Osteoblast (primary cell): ENCODE data around the gene IGF1R. TPM values are rescaled to one million over a fixed set of nuclear protein-coding genes. Genes with fewer than 3 reads are reported as not detected.

Experiments
- DNase-seq: peaks from one replicate; pipeline ENCODE4 v3.0.0; 2011; ENCODE audit warnings: low spot score, mixed read lengths; ENCODE audit not compliant: insufficient read length; ENCODE audit errors: missing footprints
- H2AFZ ChIP-seq: 2 replicates; pipeline ENCODE4 v1.6.0; 2011; ENCODE audit warnings: mild to moderate bottlenecking, low read length
- H3K27ac ChIP-seq: 2 replicates; pipeline ENCODE4 v1.5.1; 2011; ENCODE audit warnings: mild to moderate bottlenecking, low read depth, low read length, moderate library complexity
- H3K27me3 ChIP-seq: 2 replicates; pipeline ENCODE4 v1.6.0; 2012; ENCODE audit warnings: mild to moderate bottlenecking, control low read depth, inconsistent platforms, low read length, moderate library complexity; ENCODE audit not compliant: insufficient read depth
- H3K36me3 ChIP-seq: 2 replicates; pipeline ENCODE4 v1.5.1; 2011; ENCODE audit warnings: mild to moderate bottlenecking, low read length, control low read depth, moderate library complexity; ENCODE audit not compliant: insufficient read depth
- H3K4me1 ChIP-seq: 2 replicates; pipeline ENCODE4 v1.5.1; 2011; ENCODE audit warnings: mild to moderate bottlenecking, low read length, control low read depth, moderate library complexity; ENCODE audit not compliant: insufficient read depth
- H3K4me2 ChIP-seq: 2 replicates; pipeline ENCODE4 v1.6.0; 2011; ENCODE audit warnings: mild to moderate bottlenecking, low read length; ENCODE audit not compliant: insufficient read depth
- H3K4me3 ChIP-seq: fragments of 200-600 bp; sonication (generic); 3 replicates; pipeline ENCODE4 v1.5.1; 2012; ENCODE audit warnings: mild to moderate bottlenecking, low read length, inconsistent platforms; ENCODE audit not compliant: insufficient read depth
- H3K79me2 ChIP-seq: 2 replicates; pipeline ENCODE4 v1.6.0; 2012; ENCODE audit warnings: mild to moderate bottlenecking, low read length, control low read depth, inconsistent platforms; ENCODE audit not compliant: insufficient read depth
- H3K9me3 ChIP-seq: 2 replicates; pipeline ENCODE4 v1.5.1; 2011; ENCODE audit warnings: low read depth, low read length, control low read depth
- H4K20me1 ChIP-seq: 2 replicates; pipeline ENCODE4 v1.6.0; 2012; ENCODE audit warnings: mild to moderate bottlenecking, low read length, control low read depth; ENCODE audit not compliant: insufficient read depth
- total RNA-seq: library from RNA; depleted of rRNA; stranded (reverse); fragments of >200 nt; gene quantifications from 2 replicates; pipeline ENCODE4 v1.2.3, GENCODE V29; 2012
- TF ChIP-seq, protein P1 (sequence below): IDR thresholded peaks from 2 replicates; pipeline ENCODE4 v1.5.1; 2011; ENCODE audit warnings: mild to moderate bottlenecking, low read depth, low read length, moderate library complexity; ENCODE audit errors: extremely low read depth

IGF1R gene
- total RNA-seq, 1 donor, result 18.8 TPM

DNA sequence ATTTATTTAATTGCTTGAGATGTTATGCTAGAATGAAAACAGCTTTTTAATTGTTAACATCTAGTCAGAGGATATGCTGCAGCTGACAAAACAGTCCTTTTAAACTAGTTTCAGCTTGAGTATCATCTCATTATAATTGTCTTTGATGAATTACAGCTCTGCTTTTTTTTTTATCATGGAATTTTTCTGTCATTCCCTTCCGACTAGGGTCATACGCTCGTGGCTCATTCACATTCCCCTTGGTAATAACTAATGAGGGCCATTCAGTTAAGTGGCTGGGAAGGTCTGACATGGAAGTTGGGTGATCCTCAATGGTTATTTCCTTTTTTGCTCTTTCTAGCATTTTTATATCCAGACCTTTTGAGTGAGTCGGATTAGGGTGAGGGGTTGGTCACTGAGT, 282.2 kb downstream of the IGF1R start:
- no peaks in the 10 kb centered on the region for H4K20me1 ChIP-seq
- H3K36me3 ChIP-seq, result peaks cover 26% of the 10 kb centered on the region
- H3K4me3 ChIP-seq, result no peak overlapping the region
- no peak for DNase-seq
- no peaks in the 10 kb centered on the region for H3K27me3 ChIP-seq
- no peak overlapping the region for H2AFZ ChIP-seq
- no peaks in the 10 kb centered on the region for H3K4me1 ChIP-seq
- no peaks in the 10 kb centered on the region for H3K79me2 ChIP-seq
- TF ChIP-seq, protein P1, sequence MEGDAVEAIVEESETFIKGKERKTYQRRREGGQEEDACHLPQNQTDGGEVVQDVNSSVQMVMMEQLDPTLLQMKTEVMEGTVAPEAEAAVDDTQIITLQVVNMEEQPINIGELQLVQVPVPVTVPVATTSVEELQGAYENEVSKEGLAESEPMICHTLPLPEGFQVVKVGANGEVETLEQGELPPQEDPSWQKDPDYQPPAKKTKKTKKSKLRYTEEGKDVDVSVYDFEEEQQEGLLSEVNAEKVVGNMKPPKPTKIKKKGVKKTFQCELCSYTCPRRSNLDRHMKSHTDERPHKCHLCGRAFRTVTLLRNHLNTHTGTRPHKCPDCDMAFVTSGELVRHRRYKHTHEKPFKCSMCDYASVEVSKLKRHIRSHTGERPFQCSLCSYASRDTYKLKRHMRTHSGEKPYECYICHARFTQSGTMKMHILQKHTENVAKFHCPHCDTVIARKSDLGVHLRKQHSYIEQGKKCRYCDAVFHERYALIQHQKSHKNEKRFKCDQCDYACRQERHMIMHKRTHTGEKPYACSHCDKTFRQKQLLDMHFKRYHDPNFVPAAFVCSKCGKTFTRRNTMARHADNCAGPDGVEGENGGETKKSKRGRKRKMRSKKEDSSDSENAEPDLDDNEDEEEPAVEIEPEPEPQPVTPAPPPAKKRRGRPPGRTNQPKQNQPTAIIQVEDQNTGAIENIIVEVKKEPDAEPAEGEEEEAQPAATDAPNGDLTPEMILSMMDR, result no peak
- H3K4me2 ChIP-seq, result no peak overlapping the region
- H3K9me3 ChIP-seq, result no peaks in the 10 kb centered on the region
- H3K27ac ChIP-seq, result no peak overlapping the region

DNA sequence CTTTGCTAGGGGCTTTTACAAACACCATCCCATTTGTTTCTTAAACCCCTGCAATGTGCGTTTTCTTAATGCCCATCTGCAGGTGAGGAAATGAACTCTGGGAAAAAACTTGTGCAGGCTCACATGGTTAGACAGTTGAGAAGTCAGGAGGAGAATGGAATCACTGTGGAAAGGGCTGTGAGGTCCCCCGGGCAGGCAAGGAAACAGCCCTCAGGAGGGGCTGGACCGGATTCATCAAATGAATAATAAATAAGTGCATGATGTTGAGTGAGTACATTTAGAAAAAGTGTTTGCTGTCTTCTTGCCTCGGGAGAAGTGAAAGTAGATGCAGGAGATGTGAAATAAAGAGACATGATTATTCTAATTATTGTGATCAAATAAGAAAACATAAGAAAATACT, 282.7 kb downstream of the IGF1R start:
- H3K4me1 ChIP-seq, result no peaks in the 10 kb centered on the region
- no peak overlapping the region for H3K27ac ChIP-seq
- DNase-seq, result no peak
- no peaks in the 10 kb centered on the region for H3K9me3 ChIP-seq
- no peak overlapping the region for H3K4me3 ChIP-seq
- H3K27me3 ChIP-seq, result no peaks in the 10 kb centered on the region
- peaks cover 26% of the 10 kb centered on the region for H3K36me3 ChIP-seq
- TF ChIP-seq, protein P1, result no peak
- no peaks in the 10 kb centered on the region for H4K20me1 ChIP-seq
- H3K79me2 ChIP-seq, result no peaks in the 10 kb centered on the region
- H3K4me2 ChIP-seq, result no peak overlapping the region
- H2AFZ ChIP-seq, result no peak overlapping the region

DNA sequence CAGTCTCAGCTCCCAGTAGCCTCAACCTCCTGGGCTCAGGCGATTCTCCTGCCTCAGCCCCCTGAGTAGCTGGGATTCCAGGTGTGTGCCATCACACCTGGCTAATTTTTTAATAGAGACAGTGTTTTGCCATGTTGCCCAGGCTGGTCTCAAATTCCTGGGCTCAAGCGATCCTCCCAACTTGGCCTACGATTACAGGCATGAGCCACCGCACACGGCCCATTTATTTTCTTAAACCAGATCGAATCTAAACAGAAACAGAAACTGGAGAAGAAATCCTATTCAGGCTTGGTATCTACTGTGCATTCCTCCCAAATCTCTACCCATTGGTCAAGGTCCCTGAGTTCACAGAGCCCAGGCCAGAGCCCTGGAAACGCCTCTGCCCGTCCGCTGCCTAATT, 285.1 kb downstream of the IGF1R start:
- no peak overlapping the region for H3K27ac ChIP-seq
- no peaks in the 10 kb centered on the region for H3K9me3 ChIP-seq
- H3K79me2 ChIP-seq, result no peaks in the 10 kb centered on the region
- peaks cover 26% of the 10 kb centered on the region for H3K36me3 ChIP-seq
- H4K20me1 ChIP-seq, result no peaks in the 10 kb centered on the region
- TF ChIP-seq, protein P1, result no peak
- no peak overlapping the region for H3K4me2 ChIP-seq
- DNase-seq, result no peak
- no peak overlapping the region for H3K4me3 ChIP-seq
- H2AFZ ChIP-seq, result no peak overlapping the region
- H3K27me3 ChIP-seq, result no peaks in the 10 kb centered on the region
- no peaks in the 10 kb centered on the region for H3K4me1 ChIP-seq

DNA sequence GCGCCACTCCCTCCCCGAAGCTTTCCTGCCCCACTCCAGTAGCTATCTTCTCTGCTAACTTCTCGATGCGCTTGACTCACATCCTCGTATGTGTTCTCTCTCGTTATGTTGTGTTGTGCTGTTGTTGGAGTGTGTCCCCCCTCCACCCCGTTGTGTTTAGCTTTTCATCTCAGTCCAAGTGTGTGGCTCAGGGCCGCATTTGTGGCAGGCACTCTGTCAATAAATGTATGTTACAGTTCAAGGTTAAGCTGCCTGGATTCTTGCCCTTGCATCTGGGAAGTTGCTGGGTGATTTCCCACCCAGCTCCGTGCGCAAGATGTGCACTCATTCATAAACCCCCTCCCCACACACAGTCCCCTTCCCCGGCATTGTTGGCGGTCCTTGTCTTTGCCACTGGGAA, 287.4 kb downstream of the IGF1R start:
- Histone ChIP-seq H3K9me3 (no peaks in the 10 kb centered on the region), H3K36me3 (peaks cover 24% of the 10 kb centered on the region), H4K20me1 (no peaks in the 10 kb centered on the region), H3K4me1 (no peaks in the 10 kb centered on the region), H2AFZ (no peak overlapping the region), H3K4me3 (no peak overlapping the region), H3K79me2 (no peaks in the 10 kb centered on the region), H3K4me2 (no peak overlapping the region), H3K27ac (no peak overlapping the region), H3K27me3 (no peaks in the 10 kb centered on the region)
- DNase-seq, result no peak
- TF ChIP-seq, protein P1, result no peak
